ENCODE data around the gene NCK2. TPM values are rescaled to one million over a fixed set of nuclear protein-coding genes. Genes with fewer than 3 reads are reported as not detected.
"Not testable (repeated sequence)": the region's sequence is repeated elsewhere in the genome, so short reads cannot be mapped to it uniquely, and the experiment has no call there.

The NCK2 gene
- total RNA-seq, 2 donors from 2014 or later, result 39.0 to 144 TPM

- DNase-seq (ENCODE audit: low spot score), result no peak
- no peaks in the 10 kb centered on the region for H3K36me3 ChIP-seq
- H3K27ac ChIP-seq, result no peak overlapping the region
- TF ChIP-seq CTCF (IDR thresholded peaks at IDR 0.05), result no peak
- H3K27me3 ChIP-seq (replicated peaks; ENCODE audit: insufficient read depth), result no peaks in the 10 kb centered on the region
- H3K4me3 ChIP-seq, result no peak overlapping the region
- intact Hi-C loops (cut with DNase I), result no loop called here
- no peaks in the 10 kb centered on the region for H3K4me1 ChIP-seq (replicated peaks)
- H3K9me3 ChIP-seq, result no peaks in the 10 kb centered on the region
- WGBS, result 91% methylated on average over 6 of the region's 6 CpGs
Measured at GRCh38 chr2:105768176-105768575, 23.5 kb downstream of the NCK2 start.

GRCh38 chr2:105768961-105769452 lies 24.3 kb downstream of the NCK2 start:
- Histone ChIP-seq H3K27ac (no peak overlapping the region), H3K9me3 (no peaks in the 10 kb centered on the region), H3K4me3 (no peak overlapping the region), H3K4me1 (replicated peaks) (no peaks in the 10 kb centered on the region), H3K27me3 (replicated peaks; ENCODE audit: insufficient read depth) (no peaks in the 10 kb centered on the region), H3K36me3 (no peaks in the 10 kb centered on the region)
- no peak for DNase-seq (ENCODE audit: low spot score)
- no peak for TF ChIP-seq POLR2A (IDR thresholded peaks at IDR 0.05)
- TF ChIP-seq POLR2AphosphoS5 (IDR thresholded peaks at IDR 0.05), result no peak
- TF ChIP-seq CTCF (IDR thresholded peaks at IDR 0.05), result no peak
- WGBS, result 55% methylated on average over 6 of the region's 6 CpGs
- intact Hi-C loops (cut with DNase I), result no loop called here

GRCh38 chr2:105769504-105769903 lies 24.8 kb downstream of the NCK2 start:
- intact Hi-C loops (cut with DNase I), result no loop called here
- 86% methylated on average over 9 of the region's 9 CpGs for WGBS
- TF ChIP-seq POLR2A (IDR thresholded peaks at IDR 0.05) (no peak), POLR2AphosphoS5 (IDR thresholded peaks at IDR 0.05) (no peak), CTCF (IDR thresholded peaks at IDR 0.05) (no peak)

GRCh38 chr2:105770149-105770548 lies 25.4 kb downstream of the NCK2 start:
- 65% methylated on average over 1 of the region's 1 CpG for WGBS
- no peak overlapping the region for H3K27ac ChIP-seq
- H3K4me1 ChIP-seq (replicated peaks), result no peaks in the 10 kb centered on the region
- H3K9me3 ChIP-seq, result no peaks in the 10 kb centered on the region
- H3K4me3 ChIP-seq, result no peak overlapping the region
- no peak for DNase-seq (ENCODE audit: low spot score)
- H3K36me3 ChIP-seq, result no peaks in the 10 kb centered on the region
- no peak for TF ChIP-seq POLR2A (IDR thresholded peaks at IDR 0.05)
- no peak for TF ChIP-seq POLR2AphosphoS5 (IDR thresholded peaks at IDR 0.05)
- TF ChIP-seq CTCF (IDR thresholded peaks at IDR 0.05), result no peak
- intact Hi-C loops (cut with DNase I), result no loop called here
- no peaks in the 10 kb centered on the region for H3K27me3 ChIP-seq (replicated peaks; ENCODE audit: insufficient read depth)

More at GRCh38 chr2:105769504-105769903, 24.8 kb downstream of the NCK2 start:
- H3K4me1 ChIP-seq (replicated peaks), result no peaks in the 10 kb centered on the region
- no peak for DNase-seq (ENCODE audit: low spot score)
- H3K9me3 ChIP-seq, result no peaks in the 10 kb centered on the region
- no peaks in the 10 kb centered on the region for H3K27me3 ChIP-seq (replicated peaks; ENCODE audit: insufficient read depth)
- H3K4me3 ChIP-seq, result no peak overlapping the region
- no peak overlapping the region for H3K27ac ChIP-seq
- no peaks in the 10 kb centered on the region for H3K36me3 ChIP-seq

GRCh38 chr2:105771291-105771690 lies 26.6 kb downstream of the NCK2 start:
- H3K4me1 ChIP-seq (replicated peaks); H3K9me3 ChIP-seq; H3K27ac ChIP-seq; DNase-seq (ENCODE audit: low spot score); H3K36me3 ChIP-seq; H3K4me3 ChIP-seq; intact Hi-C loops (cut with DNase I); H3K27me3 ChIP-seq (replicated peaks; ENCODE audit: insufficient read depth): not testable (repeated sequence)
- WGBS, result 95% methylated on average over 7 of the region's 7 CpGs

Data from prostate gland (tissue), 2 donors.